Activated T-cell treated with anti-CD3 and anti-CD28 coated beads for 24 hours (primary cell): ENCODE results near the gene SV2A.
"Not testable (repeated sequence)": the region's sequence is repeated elsewhere in the genome, so short reads cannot be mapped to it uniquely, and the experiment has no call there.

Experiments used
- DNase-seq: peaks from one replicate; pipeline ENCODE4 v3.0.0-alpha.2; 2020; ENCODE audit warnings: low read depth

The SV2A gene

DNA sequence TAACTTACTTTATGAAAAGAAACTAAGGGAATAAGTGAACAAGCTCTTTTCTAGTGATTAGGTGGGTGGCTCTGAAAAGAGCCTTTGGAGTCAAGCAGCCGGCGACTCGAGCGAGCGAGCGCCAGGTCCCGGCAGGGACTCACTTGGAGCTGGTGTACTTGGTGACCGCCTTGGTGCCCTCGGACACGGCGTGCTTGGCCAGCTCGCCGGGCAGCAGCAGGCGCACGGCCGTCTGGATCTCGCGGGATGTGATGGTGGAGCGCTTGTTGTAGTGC, 31.6 kb downstream of the SV2A start:
- not testable (repeated sequence) for DNase-seq

- DNase-seq: peak; percentile 46
Measured at GRCh38 chr1:149885339-149886120, 32.1 kb downstream of the SV2A start.

- no peak for DNase-seq
Measured at GRCh38 chr1:149884433-149885338, 33.0 kb downstream of the SV2A start.

GRCh38 chr1:149883598-149884247, 33.9 kb downstream of the SV2A start:
- DNase-seq: no peak

- no peak for DNase-seq
Measured at GRCh38 chr1:149881876-149882275, 35.8 kb downstream of the SV2A start.

GRCh38 chr1:149879556-149879955, 38.1 kb downstream of the SV2A start:
- no peak for DNase-seq

- DNase-seq: no peak
Measured at GRCh38 chr1:149877211-149877946, 40.3 kb downstream of the SV2A start.

DNA sequence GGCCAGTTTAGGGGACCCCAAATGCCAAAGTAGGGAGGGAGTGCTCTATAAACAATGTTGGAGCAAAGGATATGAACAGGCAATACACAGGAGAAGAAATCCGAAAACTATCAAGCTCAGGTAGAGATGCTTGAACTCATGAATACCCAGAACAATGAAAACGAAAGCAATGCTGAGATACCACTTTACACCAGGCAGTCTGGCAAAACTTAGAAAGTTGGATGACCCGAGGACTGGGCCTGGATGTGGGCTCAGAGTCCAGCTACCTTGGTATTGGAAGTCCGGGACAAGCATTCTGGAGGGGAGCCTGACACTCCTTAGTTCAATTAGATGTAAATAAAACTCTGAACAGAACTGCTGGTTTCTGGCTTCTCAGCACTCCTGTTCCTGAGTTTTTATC, 44.6 kb downstream of the SV2A start:
- not testable (repeated sequence) for DNase-seq

GRCh38 chr1:149866887-149867286, 50.8 kb downstream of the SV2A start:
- DNase-seq: not testable (repeated sequence)

- DNase-seq: not testable (repeated sequence)
Measured at GRCh38 chr1:149861497-149862054, 56.1 kb downstream of the SV2A start.

DNA sequence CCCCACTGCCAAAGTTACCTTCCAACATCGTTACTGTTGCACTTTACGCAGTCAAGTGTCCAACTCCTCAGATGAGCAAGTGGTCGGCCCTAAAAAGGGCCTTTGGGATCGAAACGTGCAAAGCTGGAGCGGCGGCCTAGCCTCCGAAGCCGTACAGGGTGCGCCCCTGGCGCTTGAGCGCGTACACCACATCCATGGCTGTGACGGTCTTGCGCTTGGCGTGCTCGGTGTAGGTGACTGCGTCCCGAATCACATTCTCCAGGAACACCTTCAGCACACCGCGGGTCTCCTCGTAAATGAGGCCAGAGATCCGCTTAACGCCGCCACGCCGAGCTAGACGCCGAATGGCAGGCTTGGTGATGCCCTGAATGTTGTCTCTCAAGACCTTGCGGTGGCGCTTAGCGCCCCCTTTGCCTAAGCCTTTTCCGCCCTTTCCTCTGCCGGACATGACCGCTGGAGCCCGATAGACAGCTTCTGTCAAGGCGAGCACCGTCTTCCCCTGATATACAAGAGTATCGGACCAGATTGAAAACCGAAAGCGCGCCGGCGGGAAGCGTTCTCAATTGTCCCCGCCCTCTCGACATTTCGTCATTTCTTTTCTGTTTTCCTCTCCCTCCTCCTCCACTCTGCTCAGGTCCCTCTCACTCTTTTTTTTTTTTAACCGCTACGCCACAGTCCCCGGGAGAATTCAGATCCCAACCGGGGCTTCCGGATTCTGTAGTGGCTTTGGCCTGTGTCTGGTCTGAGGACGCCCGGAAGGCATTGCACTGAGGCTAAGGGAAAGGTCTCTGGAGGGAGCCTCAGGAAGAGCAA, 56.8 kb downstream of the SV2A start:
- not testable (repeated sequence) for DNase-seq

- DNase-seq: not testable (repeated sequence)
Measured at GRCh38 chr1:149860271-149860670, 57.4 kb downstream of the SV2A start.
